GM13977 (cell line): ENCODE measurements around the gene CELSR2.
"Not testable (repeated sequence)": the region's sequence is repeated elsewhere in the genome, so short reads cannot be mapped to it uniquely, and the experiment has no call there.

ENCODE experiments used
- DNase-seq: peaks from one replicate; pipeline ENCODE4 v3.0.0; 2012; ENCODE audit warnings: low spot score
- CTCF ChIP-seq: IDR thresholded peaks from 2 replicates; pipeline ENCODE4 v1.5.1; 2012; ENCODE audit warnings: mild to moderate bottlenecking, control low read depth; ENCODE audit not compliant: insufficient read depth; ENCODE audit errors: extremely low read depth, missing control alignments
- in situ Hi-C: fragments of 300-500 bp; cut with MboI; formaldehyde crosslinking; loops from one replicate; pipeline ENCODE4 v1.12.0; 2022; ENCODE audit warnings: low sequenced_read_pairs, low pct_unique_long_range_greater_than_20kb, mixed read lengths, inconsistent platforms; ENCODE audit not compliant: unreplicated experiment

CELSR2 gene

GRCh38 chr1:109304226-109304920 is 55.0 kb downstream of the CELSR2 start:
- TF ChIP-seq CTCF: no peak
- in situ Hi-C loops: no loop called here
- DNase-seq: no peak

DNA sequence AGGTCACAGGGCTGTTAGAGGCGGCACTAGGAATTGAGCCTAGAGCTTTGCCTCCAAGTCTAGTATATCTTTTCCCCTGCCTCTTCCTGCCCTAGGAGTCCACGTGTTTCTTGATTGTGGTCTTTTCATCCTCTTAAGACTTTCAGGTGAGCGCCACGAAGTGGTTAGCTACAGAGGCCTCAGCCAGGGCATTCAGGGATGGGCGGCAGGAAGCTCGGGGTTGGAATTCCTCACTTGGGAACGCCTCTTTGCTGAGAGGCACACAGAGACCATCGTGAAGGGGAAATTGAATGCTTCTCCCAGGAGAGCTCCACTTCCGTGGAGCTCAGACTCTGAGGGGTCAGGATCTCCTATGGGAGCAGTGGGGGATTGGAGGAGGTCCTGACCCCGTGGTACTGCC is 56.7 kb downstream of the CELSR2 start:
- in situ Hi-C loops, DNase-seq: not testable (repeated sequence)

DNA sequence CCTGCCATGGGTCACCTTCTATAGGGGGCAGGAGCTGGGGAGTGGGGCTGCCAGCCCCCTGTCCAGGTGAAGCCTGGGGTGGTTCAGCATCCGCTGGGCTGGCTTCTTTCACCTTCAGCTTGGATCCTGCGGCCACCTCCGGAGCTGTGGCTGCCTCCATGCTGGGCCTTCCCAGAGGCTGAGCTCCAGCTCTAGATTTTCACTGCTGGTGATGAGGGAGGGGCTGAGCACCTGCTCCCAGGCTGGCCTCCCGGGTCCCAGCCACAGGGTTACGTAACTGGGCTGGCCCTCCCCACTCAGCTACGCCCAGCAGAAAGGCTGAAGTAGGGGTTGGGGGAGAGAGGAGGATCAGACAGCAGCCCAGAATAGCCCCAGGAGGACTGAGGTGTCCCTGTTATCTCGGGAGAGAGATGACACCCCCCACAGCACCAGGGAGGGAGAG is 57.5 kb downstream of the CELSR2 start, which contains the start of gene MYBPHL:
Gene MYBPHL, minus strand, starts transcription at position 180 of the 442 bp plus-strand sequence. Its CDS starts 20 bp downstream, at position 160.
- TF ChIP-seq CTCF: no peak
- in situ Hi-C loops: no loop called here
- no peak for DNase-seq

- TF ChIP-seq CTCF: no peak
- no peak for DNase-seq
- in situ Hi-C loops: no loop called here
Measured at GRCh38 chr1:109307274-109308021, 58.1 kb downstream of the CELSR2 start.

DNA sequence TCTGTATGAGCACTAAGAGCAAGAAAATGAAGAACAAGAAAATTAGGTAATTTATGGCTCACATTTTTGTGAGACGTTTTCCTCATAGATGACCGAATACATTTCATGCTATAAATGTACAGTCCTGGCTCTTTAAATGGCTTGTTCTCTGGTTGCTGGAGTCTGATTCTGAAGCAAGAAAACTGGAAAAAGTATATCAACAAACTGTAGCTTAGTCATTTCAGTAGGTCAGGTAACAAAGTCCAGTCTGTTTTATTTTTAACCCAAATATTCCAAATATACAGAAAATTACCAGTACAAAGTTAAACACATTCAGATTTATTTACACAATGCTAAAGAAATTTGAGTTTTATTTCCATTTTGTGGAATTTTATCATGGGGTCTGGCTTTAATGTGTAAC is 60.0 kb downstream of the CELSR2 start:
- TF ChIP-seq CTCF: no peak
- in situ Hi-C loops: no loop called here
- DNase-seq: no peak

DNA sequence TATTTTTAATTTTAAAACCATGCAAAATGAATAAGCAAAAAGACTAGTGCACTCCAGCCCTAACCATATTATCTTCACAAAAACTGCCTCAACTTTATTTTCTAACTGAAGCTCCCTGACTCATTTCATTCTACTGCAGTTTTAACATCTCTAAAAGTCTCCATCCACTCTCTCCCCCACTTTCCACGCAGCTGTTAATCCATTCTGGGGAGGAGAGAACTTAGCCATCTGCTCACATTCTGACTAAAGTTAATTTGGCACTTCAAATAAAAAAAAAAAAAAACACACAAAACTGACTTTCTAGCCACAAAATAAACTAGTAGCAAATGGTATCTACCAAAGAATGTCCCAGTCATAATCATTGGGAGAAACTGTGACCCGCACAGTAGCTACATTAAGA is 62.9 kb downstream of the CELSR2 start:
- no peak for TF ChIP-seq CTCF
- in situ Hi-C loops: no loop called here
- DNase-seq: no peak

DNA sequence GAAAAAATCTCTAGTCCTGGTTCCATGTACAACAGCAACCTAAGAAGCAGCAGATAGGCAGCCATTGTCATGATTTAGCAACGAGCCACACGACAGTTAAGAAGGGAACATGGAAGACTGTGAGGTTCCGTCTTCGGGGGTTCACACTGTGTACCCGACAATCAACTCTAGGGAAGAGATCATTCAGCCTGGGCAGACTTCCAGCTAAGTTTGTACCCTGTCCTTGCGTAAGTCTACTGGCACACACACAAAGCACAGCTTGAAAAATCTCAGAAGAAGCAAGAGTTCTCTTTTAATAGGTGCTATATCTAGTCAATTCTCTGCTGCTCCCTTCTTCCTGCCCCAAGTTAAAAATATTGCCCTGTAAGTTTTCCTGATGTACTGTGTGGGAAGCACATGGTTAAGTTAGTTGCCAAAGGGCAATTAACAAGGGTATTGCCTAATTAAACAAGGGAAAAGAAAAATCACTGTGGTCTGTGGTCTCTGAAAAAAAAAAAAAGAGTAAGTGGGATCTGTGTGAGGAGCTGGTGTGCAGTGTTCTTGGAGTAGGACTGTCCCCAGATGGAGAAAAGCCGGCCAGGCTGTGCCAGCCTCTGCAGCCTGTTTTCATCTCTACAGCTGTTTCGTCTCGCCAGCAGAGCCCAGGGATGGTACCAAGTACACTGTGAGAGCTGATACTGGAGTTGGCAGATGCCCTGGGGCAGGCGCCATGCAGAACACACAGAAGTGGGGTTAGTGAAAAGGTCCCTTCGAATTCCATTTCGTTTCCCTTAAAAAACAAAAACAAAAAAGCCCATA is 63.8 kb downstream of the CELSR2 start:
- no peak for DNase-seq
- in situ Hi-C loops: no loop called here
- no peak for TF ChIP-seq CTCF
